HG02588 (cell line): ENCODE results near the gene TUBB2A.
"Not testable (repeated sequence)": the region's sequence is repeated elsewhere in the genome, so short reads cannot be mapped to it uniquely, and the experiment has no call there.

ENCODE experiments used
- ATAC-seq: cut with Tn5 transposase; IDR thresholded peaks from one replicate; pipeline ENCODE4 v1.9.1; 2021; ENCODE audit warnings: mild to moderate bottlenecking, moderate library complexity; ENCODE audit not compliant: unreplicated experiment

The TUBB2A gene

DNA sequence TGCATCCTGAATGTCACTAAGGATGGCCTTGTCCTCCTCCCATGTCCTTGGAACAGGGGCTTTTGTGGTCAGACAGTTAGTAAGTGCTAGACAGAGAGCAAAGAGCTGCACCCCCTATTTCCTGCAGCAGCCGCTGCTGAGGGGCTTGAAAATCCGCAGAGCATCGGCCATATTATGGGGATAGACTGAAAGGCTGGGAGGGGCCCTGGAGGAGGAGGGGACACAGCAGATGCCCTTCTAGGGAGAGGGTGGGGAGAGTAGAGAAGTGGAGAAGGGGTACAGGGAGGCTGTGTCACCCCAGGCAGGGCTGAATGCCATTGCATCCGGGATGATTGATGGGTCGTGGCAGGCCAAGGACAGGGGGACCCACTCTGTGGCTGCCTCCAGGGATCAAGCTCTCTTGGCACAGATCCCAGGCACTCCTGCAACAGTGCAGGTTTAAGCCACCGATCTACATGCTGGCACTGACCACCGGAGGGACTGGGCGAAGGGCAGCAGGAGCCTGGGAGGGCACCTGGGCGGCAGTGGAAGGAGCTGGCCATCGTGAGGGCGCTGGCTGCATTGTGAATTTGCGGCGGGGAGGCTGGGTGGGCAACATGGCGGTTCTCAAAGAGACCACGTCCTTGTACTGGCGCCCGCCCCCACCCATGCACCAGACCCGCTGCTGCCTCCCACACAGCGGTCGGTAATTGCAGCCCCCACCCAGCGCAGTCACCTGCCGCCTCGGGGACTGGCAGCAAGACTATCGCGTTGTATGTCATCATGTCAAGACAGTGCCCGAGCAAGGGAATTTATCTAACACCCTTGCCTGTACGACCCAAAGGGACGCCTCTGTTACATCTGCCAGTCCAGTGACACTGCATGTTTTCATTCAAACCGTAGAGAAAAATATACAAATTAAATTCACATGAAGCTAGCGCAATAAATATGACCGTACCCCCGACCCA, 887 bp downstream of the TUBB2A start:
- not testable (repeated sequence) for ATAC-seq

DNA sequence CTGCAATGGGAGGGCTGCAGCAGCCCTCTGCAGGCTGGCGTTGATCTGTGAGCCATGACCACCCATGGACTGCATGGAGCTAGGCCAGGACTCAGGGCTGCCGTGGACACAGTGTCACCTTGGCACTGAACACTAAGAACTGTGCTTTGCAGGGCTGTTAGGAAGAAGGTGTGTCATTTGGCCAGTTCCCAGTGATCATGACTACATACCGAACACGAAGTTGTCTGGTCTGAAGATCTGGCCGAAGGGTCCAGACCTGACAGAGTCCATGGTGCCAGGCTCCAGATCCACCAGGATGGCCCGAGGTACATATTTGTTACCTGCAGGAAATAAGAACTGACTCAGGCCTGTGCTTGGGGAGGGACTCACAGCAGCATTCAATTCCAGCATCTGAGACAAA, 1.9 kb downstream of the TUBB2A start:
- not testable (repeated sequence) for ATAC-seq

DNA sequence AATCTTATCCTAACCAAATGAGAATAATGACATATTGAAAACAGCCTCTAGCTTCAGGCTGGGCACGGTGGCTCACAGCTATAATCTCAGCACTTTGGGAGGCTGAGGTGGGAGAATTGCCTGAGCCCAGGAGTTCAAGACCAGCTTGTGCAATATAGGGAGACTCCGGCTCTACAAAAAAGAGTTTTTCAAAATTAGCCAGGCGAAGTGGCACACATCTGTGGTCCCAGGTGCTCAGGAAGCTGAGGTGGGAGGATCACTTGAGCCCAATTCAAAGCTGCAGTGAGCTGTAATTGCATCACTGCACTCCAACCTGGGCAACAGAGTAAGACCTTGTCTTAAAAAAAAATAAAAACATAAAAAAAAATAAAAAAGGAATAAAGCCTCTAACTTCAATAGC, 4.7 kb downstream of the TUBB2A start:
- ATAC-seq, result no peak

DNA sequence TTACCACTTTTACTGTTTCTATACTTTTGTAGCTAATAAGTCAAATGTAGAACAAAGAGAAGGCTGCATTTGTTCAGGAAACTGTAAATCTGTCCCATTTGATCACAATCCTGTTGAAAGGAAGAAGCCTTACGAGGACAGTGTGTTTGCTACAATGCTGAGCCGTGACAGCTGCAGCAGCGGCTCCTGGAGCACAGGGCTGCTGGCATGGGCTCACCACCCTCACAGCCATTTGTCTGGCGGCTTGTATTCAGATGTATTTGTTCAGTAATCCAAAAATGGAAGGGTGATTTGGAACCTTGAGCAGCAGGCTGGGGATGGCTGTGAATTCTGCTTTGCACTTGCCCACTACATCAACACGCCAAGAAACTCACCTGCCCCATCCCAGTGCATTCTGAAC, 5.7 kb downstream of the TUBB2A start:
- no peak for ATAC-seq

DNA sequence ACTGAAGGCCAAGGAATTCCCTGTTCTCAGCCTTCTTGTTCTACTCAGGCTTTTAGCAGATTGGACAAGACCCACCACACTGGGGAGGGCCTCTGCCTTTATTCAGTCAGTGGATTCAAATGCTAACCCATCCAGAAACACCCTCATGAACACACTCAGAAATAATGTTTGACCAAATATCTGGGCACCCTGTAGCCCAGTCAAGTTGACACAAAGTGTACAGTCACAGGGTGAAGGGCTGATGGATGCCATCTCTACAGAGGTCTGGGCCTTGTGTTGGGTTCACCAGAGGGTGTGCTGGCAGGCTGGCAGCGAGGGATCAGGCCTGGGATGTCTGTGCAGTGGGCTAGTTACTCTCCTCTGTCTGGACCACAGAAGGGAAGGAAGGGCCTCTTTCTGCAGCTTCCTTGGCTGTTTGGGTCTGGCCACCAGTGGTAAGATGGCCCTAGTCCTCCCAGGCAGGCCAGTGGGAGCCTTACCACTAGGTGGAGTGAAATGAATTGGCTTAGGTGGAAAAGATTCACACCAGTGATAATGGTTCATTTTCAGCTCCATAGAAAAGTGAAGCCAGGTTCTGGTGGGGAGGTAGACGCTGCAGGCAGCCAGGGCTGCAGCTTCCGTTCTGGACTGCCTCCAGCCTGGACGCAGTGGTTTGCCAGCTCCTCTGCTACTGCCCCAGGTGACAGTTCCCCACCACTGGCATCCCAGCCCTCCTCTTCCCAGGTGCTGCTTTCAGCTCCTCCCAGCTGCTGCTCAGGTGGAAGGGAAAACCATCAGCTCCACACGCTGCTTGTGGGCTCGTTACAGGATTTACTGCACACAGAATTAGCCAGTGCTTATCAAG, 9.2 kb downstream of the TUBB2A start:
- no peak for ATAC-seq

DNA sequence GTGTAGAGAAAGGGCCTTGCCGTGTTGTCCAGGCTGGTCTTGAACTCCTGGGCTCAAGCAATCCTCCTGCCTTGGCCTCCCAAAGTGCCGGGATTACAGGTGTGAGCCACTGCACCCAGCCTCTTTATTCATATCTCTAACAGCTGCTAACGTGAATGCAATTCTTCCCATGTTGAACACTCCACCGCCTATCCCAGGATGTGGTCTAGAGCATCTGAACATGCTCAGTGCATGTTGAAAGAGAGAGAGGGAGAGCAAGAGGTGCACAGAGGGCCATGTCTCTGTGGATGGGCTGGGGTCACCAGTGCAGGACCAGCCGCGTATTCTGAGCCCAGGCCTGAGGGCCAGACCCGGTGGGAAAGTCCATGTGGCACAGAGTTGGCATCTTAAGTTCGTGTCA, 12.8 kb downstream of the TUBB2A start:
- ATAC-seq, result no peak

DNA sequence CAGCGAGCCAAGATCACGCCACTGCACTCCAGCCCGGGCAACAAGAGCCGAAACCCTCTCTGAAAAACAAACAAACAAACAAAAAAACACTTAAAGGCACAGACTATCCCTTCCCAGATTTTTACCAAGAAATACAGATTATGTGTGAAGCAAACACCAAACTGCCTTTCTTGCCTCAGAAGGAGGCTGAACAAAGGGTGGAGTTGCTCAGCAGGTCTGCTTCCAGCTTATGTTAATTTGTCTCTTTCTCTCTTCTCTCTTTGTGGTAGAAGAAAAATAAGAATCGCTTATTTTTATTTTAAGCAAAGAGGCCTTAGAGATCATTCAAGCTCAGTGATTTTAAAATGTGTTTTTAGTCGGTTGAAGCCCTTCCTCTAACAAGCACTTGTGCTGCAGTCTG, 14.2 kb downstream of the TUBB2A start:
- ATAC-seq, result no peak

DNA sequence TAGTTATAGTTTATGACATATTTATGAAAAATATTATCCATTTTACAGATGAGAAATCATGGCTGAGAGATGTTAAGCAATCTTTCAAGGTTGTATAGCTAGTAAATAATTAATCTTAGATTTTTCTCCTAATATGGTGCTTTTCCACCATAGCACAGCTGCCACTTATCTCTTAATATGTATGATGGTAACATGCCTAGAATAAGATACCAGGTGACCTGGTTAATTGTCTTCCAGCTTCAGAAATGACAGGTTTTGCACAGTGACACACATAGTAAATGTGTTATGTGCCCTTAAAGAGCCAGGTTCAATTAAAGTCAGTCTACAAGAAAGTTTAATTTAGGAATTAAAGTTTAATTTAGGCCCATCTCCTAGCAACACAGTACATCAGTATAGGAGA, 14.8 kb downstream of the TUBB2A start:
- ATAC-seq, result no peak

DNA sequence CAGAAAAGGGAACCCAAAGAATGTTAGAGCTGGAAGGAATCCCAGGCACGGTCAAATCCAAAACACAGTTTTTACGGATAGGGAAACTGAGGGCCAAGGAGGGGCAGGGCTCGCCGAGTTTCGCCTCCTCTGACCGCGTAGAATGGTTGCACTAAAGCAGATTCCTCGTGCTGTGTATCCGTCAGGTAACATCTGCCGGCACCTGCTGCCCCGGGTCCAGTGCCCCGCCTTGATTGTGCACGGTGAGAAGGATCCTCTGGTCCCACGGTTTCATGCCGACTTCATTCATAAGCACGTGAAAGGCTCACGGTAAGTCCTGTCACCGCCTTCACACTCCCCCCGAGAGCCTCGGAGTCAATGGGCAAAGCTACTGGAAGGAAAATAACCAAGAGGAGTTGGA, 17.1 kb downstream of the TUBB2A start:
- ATAC-seq, result no peak

DNA sequence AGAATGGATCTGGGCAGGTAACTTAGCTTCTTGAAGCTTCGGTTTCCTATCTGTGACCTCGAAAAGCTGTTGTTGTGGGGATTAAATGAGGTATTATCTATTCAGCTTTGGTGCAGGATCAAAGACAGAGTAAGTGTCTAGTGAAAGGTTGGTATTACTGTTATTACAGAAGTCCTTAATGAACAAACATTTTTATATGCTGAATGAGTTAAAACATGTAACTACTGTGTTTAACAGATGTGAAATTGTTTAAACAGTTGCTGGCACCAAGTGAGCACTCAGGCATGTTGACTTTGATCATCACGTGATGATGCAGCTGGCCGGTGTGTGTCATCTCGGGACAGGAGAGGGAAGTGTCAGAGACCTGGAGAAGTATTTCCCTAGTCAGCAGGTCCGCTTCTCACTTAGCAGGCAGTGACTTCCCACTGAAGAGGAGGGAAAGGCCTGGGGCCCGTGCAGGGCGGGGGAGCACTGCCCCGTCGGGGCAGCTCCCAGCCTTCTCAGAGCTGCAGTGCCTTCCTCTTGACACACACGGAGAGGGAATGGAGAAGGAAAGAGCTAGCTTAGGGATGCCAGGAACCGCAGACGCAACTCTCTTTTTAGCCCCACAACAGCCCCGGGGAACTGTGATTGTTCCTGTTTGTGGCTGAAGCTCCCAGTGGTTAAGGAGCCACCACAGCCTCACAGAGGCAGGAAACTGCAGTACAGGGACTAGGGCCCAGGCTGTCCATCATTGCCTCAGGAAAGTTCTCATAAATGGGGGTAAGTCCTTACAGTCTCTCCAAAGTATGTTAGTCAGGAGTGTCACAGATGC, 18.0 kb downstream of the TUBB2A start:
- no peak for ATAC-seq

DNA sequence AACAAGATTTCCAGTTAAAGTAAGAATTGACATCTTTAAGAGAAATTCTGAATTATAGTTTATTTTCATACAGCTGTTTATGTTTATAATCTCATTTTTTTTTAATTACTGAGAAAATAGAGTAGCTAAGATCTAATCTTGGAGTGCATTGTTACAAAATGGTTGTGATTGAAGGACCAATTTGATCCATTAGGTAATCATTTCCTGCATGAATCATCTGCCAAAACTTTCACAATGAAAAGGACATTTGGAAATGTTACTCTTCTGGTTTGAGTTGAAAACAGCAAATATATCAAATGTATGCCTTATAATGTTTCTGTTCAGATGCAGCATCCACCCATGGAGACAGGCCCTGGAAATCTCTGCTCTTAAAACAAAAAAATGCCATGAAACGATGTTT, 19.0 kb downstream of the TUBB2A start:
- ATAC-seq, result no peak

DNA sequence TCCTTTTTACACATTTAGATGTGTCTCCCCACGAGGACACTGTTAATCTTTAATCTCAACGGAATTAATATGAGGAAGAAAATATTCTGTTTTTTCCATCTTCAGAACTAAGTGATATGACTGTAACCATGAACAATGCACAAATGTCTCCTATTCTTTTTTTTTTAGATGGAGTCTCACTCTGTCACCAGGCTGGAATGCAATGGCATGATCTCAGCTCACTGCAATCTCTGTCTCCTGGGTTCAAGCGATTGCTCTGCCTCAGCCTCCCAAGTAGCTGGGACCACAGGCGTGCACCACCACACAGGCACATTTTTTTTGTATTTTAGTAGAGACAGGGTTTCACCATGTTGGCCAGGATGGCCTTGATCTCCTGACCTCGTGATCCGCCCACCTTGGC, 19.5 kb downstream of the TUBB2A start:
- ATAC-seq, result not testable (repeated sequence)

DNA sequence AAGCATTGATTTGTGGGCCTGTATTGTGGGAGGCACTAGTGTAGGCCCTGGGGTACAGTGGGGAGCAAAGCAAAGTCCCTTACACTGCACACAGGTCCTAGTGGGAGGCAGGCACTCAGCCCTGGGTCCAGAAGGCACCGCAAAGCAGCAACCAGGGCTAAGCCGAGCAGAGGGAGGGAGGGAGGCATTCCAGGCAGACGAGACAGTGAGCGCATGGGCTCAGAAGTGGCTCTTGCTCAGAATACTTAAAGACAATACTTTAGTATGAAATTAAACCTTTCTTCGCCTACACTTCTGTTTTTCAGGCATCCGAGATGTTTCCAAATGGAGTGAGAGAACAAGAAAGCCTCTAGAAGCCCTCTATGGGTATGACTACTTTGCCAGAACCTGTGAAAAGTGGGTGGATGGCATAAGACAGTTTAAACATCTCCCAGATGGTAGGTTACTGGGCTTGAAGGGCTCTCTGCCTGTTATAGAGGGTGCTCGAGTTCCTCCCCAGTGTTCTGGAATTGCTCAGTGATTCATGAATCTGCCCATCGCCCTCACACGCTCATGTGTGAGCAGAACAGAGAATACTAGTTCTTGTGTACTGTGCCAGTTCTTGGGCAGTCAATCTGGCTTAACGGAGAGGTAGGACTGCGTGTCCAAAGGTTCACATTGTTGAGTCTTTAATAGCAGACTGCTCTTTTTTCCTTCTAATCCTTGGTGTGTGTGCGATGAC, 20.1 kb downstream of the TUBB2A start:
- ATAC-seq, result no peak

DNA sequence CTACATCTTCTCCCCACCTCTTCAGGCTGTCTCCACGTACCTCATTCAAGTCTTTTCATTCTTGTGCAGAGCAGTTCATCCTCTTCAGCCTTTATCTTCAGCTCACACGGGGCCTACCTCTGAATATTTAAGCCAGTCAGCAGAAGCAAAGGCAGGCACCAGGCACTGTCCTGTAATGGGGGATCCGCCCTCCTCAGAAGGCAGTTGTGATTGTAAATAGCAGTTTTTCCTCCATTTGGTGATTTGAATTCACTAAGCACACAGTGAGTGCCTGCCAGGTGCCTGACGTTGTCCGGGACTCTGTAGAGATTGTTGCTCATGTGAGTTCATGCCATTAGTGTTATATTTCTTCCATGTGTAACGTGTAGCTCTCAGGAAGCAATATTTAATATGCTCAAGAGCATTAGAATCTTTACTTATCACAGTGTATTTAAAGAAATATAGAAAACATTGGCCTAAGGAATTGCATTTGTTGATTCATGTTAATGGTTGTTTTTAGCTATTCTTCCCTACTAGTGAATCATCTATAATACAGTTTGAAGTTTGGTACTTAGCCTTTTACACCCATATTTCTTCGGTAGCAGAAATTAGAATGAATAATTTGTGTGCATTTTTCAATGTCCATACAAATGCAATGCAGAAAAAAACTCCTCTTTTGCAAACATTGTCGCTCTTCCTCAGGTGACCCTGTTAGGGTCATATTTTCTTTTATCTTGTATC, 20.9 kb downstream of the TUBB2A start:
- no peak for ATAC-seq

DNA sequence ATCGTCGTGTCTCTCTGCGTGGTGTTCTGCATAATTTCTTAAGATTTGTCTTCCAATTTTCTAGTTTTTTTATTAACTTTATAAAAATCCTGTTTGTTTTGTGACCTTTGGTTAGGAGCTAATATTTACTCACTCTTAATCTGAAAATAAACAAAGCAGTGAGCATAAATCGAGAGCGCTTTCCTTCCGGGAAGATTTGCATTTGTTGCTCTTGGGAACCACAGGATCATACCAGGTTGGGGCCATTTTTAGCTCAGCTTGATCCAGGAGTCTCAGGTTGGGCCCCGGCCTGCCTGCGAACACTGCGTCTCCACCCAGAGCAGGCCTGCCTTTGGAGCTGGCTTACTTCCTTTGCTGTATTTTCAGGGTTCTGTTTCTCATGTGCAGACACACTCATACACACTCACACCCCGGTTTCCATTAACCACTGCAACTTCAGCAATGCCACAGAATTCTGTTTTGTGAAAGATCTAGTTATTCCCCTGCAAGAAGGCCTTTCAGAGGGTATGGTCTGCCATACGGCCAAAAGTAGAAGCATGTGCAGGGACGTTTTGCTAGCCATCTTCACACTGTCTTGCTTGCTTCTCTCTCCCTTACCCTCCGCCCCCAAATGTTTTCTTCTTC, 21.6 kb downstream of the TUBB2A start:
- ATAC-seq, result no peak

DNA sequence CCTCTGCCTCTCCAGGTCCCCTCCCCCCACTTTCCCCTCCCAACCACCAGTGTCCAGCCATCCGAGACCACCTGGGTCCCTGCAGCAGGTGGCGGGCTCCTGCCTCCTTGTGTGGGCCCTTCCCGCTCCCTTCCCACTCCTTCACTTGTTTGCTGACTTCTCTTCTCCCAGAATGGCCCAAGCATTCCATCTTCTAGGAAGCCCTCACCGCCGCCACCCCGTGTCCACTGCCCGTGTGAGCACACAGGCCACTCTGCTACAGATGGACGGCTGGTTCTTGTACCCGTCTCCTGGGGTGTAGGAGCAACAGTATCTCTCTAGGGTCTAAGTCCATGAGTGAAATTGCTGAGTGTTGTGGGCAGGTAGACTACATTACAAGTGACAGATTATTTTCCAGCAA, 23.8 kb downstream of the TUBB2A start:
- ATAC-seq, result no peak

DNA sequence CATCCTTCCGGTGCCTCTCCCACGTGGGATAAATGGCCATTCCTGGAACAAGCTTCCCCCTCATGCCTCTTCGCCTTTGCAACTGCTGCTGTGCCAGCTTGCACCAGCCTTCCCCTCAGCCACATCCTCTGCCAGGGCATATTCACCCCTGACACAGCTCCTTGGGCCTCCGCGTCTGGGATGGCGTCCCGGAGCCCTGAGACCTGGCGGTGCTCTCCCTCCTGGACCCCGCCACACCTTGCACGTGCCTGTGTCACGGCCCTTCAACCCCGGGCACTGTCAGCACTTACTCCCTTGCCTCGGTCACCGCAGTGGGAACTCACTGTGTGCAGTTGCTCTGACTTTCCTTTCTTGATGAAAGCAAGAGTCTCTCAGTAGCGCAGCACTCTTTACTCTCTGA, 25.6 kb downstream of the TUBB2A start:
- no peak for ATAC-seq

DNA sequence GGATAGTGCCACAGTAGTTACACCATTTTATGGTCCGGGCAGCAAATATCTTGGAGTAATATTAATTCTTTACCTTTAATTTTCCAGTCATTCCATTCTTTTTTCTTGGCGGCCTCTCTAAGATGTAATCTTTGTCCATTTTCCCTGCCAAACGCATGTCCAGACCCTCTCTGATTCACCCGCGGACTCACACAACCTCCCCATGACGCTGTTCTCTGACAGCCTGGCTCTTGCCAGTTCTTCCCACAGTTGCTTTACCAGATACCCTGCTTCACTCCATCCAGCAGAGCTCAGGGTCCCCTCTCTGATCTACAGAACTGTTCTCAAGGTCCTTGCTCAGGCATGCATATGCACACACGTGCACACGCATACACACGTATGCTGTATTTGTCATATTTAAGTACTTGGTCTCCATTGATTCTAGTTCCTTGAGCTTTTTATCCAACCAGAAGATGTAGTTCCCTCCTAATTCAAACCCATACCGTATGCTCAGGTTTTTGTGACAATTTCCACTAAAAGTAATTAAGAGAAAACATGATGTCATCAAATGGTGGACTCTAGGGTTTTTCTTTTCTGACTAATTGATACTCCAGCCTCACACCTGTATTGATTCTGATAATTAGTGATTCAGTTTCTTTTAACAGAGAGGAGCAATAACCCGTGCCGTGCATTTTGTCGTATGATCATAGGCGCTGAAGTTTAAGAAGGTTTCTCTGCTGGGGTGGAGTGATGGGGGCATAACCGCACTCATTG, 28.8 kb downstream of the TUBB2A start:
- ATAC-seq, result no peak

DNA sequence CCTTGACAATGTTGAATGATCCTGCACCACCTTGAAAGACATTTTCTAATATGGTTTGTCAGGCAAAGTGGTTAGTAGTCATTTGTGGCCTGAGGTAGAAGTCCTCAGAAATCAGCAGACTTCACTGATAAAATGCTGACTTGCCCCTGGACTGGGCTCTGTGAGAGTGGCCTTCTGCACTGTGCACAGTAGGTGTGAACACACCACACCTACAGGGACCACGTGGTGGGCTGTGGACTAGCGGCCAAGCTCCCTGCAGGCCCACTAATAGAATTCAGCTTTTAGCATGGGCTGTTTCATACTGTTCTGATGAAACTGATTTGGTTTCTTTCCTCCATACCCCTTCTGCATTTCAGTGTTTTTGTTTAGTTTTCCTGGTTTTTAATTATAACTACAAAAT, 31.5 kb downstream of the TUBB2A start:
- no peak for ATAC-seq
